ENCODE measurements around the gene GDF7.
"Not testable (repeated sequence)": the region's sequence is repeated elsewhere in the genome, so short reads cannot be mapped to it uniquely, and the experiment has no call there.

Gene GDF7

DNA sequence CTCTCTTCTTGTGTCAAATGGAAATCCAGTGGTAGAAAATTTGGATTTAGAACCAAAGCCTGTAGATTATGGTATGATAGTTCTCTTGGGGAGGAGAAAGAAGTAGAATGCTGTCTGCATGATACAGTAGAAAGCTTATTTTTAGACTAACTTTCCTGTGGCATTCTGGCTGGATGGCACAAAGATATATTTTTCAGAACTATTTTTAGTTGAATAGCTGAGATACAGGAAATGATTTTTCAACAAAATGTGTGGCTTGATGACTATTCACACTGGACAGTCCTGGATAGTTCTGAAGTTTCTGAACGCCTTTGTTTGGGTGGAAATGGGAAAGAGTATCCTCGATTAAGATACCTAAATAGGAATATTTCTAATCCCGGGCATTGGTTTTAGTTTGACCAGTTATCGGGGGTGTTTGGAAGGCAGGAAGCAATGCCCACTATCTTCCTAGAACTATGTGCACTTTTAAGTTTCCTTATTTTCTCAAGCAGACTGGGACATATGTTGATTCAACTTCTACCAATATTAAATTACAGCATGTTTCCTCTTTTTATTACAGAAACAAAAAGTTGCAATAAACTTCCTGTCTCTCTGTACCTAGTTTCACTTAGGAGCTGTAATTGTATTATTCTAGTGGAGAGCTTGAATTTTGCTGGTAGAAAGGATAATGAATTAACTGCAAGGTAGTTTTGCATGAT lies 32.1 kb downstream of the GDF7 start:
- DNase-seq (ENCODE audit: low spot score) = no peak

DNA sequence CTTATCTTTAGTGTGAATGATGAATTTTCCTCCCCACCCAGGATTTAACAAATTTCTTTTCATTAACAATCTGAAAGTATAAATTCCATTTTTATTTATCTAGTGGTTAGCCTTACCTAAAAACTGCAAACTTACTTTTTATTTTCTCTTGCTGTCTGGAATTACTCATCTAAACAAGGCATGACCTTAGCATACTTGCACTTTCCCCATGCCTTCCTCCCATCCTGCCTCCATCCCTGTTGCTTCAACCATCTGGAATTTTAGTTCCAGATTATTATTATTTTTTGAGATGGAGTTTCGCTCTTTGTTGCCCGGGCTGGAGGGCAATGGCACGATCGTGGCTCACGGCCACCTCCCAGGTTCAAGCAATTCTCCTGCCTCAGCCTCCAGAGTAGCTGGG lies 35.6 kb downstream of the GDF7 start:
- DNase-seq (ENCODE audit: low spot score) = no peak

DNA sequence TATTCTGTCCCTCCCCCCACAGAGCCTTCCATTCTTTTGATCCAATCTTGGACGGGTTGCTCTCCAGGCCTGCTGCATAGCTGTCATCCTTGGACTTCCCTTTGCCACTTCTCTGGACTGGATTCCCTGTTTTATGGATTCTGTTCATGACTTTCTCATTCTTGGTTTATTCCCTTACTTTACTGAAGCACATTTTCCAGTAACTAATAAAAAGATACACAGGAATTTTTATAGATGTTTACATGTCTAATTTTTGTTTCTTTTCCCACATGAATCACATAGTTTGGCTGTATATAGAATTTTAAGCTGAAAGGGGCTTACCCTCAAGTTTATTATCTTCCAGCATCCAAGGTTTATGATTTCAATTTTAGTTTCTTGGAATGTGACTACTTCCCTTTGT lies 37.9 kb downstream of the GDF7 start:
- DNase-seq (ENCODE audit: low spot score) = no peak

DNA sequence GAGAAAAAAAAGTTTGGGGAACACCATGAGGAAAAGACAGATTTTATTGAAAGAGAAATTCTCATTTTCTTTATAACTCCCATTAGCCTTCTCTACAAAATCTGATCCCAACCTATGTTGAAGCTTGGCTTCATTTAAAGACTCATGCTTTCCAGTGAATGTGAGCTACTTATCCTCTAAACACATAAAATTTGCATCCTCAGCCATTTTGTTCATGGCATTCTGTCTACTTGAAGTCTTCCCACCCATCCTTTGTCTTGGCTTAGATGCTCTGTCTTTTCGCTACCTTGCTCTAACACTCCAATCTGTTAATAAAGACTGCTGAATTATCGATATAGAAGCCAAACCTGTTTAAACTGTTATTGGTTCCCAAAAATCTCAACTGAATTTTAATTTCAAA lies 39.3 kb downstream of the GDF7 start:
- no peak for DNase-seq (ENCODE audit: low spot score)

DNA sequence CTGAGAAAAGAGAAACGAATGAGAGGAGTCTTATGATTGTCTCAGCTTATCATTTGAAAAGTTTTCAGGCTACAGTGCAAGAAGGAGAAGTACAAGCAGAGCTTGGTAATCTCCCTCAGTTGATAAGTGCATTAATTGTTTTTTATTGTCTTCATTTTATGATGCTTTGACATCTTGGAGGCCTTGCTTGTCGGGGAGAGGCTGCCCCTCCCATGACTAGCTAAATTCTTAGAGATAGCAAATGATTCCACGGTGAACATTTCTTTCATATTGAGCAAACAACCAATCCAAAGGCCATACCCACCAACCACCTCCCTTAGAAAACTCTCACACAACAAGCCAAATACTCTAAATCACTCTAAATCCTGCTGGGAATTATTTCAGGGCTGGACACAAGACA lies 39.8 kb downstream of the GDF7 start:
- DNase-seq (ENCODE audit: low spot score) = no peak

DNA sequence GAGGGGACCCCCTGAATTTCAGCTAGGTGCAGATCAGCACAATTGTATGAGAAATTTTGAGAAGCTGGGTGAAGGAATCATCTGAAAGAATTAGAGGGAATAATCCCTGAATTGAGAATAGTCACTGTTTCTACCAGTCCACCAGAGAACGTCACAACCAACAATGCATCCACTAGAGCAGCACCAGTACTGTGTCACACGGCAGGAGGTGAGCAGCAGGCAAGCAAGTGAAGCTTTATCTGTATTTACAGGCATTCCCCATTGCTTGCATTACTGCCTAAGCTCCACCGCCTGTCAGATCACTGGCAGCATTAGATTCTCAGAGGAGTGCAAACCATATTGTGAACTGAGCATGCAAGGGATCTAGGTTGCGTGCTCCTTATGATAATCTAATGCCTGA lies 40.7 kb downstream of the GDF7 start:
- no peak for DNase-seq (ENCODE audit: low spot score)

DNA sequence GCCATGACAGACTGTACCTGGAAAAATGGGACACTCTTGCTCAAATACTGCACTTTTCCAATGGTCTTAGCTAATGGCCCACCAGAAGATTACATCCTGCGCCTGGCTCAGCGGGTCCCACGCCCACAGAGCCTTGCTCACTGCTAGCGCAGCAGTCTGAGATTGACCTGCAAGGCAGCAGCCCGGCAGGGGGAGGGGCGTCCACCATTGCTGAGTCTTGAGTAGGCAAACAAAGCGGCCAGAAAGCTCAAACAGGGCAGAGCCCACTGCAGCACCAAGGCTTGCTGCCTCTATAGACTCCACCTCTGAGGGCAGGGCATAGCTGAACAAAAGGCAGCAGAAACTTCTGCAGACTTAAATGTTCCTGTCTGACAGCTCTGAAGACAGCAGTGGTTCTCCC lies 44.7 kb downstream of the GDF7 start:
- not testable (repeated sequence) for DNase-seq (ENCODE audit: low spot score)

DNA sequence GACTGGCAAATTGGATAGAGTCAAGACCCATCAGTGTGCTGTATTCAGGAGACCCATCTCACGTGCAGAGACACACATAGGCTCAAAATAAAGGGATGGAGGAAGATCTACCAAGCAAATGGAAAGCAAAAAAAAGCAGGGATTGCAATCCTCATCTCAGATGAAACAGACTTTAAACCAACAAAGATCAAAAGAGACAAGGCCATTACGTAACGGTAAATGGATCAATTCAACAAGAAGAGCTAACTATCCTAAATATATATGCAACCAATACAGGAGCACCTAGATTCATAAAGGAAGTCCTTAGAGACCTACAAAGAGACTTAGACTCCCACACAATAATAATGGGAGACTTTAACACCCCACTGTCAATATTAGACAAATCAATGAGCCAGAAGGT lies 46.6 kb downstream of the GDF7 start:
- not testable (repeated sequence) for DNase-seq (ENCODE audit: low spot score)

DNA sequence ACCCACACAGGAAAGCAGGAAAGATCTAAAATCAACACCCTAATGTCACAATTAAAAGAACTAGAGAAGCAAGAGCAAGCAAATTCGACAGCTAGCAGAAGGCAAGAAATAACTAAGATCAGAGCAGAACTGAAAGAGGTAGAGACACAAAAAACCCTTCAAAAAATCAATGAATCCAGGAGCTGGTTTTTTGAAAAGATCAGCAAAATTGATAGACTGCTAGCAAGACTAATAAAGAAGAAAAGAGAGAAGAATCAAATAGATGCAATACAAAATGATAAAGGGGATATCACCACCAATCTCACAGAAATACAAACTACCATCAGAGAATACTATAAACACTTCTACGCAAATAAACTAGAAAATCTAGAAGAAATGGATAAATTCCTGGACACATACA lies 47.5 kb downstream of the GDF7 start:
- not testable (repeated sequence) for DNase-seq (ENCODE audit: low spot score)

DNA sequence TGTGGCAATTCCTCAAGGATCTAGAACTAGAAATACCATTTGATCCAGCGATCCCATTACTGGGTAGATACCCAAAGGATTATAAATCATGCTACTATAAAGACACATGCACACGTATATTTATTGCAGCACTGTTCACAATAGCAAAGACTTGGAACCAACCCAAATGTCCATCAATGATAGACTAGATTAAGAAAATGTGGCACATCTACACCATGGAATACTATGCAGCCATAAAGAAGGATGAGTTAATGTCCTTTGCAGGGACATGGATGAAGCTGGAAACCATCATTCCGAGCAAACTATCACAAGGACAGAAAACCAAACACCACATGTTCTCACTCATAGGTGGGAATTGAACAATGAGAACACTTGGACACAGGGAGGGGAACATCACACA lies 49.2 kb downstream of the GDF7 start:
- not testable (repeated sequence) for DNase-seq (ENCODE audit: low spot score)

DNA sequence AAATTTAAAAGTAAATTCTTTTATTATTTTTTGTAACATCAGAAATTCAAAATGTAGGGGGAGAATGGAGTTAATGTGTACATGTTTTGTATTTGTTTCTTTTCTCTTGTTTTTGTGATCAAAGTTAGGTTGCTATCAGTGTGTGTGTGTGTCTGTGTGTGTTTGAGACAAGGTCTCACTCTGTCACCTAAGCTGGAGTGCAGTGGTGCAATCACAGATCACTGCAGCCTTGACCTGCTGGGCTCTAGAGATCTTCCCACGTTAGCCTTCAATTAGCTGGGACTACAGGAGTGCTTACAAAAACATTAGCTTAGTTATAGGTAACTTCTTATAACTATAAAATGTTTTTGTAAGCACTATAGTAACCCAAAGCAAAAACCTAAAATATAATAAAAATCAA lies 50.7 kb downstream of the GDF7 start:
- no peak for DNase-seq (ENCODE audit: low spot score)

DNA sequence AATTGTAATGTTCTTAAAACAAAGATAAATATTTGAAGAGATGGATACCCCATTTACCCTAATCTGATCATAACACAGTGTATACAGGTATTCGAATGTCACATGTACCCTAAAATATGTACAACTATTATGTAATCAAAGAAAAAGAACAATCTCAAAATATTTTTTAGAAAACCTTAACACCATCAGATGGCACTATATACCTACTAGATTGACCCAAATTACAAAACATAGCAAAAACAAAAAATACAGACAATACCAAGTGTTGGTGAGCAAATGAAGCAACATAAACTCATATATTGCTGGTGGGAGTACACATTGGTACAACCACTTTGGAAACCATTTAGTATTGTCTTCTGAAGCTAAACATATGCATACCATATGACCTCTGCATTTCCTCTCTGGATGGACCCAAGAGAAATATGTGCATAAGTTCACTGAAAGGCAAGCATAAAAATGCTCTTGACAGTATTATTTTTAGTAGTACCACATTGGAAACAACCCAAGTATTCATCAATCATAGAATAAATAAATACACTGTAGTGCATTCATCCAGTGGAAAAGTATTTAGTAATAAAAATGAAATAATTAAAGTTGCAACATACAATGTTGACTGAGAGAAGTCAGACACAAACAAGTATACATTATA lies 55.8 kb downstream of the GDF7 start:
- no peak for DNase-seq (ENCODE audit: low spot score)

DNA sequence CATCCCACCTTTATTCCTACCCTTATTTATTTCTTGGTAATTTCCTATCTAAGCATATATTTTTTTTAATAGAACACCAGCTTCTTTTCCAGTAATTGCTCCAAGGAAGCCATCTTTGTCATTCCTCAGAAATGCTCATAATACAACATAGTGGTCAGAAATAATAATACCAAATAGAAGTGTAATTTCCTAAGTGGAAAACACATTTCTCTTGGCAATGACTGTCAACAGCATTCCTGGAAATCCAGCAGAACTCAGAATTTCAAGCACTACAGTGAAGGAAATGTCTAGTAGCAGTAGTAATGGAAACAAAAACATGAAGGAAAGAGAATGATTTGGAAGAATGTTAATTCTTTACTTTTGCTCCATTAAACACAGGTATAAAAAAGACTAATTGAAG lies 56.6 kb downstream of the GDF7 start:
- DNase-seq (ENCODE audit: low spot score) = no peak

DNA sequence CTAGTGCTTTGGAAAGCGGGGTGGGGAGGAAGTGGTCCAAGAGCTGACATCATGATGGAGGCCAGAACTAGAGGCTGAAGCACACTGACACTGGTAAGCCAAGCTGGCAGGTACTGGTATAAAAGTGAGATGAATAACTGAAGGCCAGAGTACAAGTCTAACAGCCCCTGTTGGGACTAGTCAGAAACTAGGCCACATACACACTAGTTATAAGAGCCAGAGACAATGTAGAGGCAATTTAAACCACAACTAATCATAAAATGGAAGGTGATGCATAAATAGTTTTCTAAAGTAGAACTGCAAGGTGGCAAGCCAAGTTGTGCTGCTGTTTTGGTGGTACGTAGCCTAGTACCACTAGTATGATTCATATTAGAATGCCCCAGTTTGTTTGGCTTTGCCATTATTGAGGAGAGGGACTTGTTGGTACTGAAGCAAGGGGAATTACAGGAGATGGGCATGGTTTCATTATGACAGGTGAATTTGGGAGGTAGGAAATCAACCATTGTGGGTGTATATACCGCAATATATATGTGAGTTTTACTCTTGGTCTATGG lies 57.6 kb downstream of the GDF7 start:
- no peak for DNase-seq (ENCODE audit: low spot score)

DNA sequence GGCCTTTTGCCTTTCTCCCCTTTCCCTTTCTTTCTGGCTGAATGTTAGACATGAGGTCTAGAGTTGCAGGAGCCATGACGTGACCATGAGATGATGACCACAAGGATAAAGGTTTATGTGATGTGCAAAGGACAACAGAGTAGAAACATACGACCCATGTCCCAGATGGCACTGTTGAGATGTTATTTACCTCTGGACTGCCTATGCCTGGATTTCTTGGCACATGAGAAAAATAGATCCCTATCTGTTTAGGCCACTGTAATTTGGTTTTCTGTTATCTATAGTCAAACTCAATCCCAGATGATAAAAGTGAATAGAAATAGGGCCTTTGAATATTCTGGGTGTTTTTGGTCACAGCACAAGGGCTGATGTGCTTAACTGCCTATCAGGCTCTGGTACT lies 58.8 kb downstream of the GDF7 start:
- DNase-seq (ENCODE audit: low spot score) = no peak

DNA sequence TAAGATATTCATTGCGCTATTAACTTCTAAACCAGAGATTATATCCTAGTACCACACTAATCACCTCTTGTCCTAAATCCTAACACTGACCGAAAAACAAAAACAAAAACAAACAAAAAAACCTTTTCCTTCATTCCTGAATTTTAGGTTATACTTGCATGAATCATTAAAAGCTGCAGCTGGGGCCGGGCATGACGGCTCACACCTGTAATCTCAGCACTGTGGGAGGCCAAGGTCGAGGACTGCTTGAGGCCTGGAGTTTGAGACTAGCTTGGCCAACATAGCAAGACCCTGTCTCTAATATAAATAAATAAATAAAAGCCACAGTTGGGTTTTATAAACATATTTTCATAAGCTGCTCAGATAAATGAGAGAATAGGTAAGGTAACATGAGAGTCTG lies 60.0 kb downstream of the GDF7 start:
- DNase-seq (ENCODE audit: low spot score) = no peak

DNA sequence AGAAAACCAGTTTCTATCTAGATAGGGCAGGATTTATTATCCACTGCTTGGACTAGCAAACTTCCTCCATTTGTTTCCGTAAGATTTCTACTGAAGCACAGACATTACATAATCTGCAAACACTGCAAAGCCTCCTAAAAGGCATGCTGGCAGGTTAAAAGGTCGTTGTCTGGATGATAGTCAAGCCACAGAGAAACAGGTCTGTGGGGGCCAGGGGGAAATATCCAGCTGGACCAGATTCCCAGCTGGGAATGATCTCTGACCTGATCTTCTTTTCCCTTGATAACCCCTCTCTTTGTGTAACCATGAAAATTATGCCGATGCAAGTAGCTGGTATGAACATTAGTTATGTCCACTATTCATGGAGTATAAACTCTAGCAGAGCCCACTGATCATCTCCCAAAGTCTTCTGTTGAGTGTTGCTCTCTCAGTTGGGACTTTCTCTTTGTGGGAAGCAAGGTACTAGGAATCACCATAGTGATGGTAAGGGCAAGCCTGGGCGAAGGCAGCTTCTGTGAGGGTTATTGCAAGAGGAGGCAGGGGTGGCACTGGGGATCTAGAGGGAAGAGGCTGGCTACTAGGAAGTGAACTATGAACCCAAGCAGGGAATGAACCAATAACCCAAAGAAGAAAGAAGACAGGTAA lies 61.3 kb downstream of the GDF7 start:
- DNase-seq (ENCODE audit: low spot score) = no peak

All from COLO829 (cell line).